Measurements from ENCODE around the gene PSMD8. TPM values are rescaled to one million over a fixed set of nuclear protein-coding genes. Genes with fewer than 3 reads are reported as not detected.
"Not testable (repeated sequence)": the region's sequence is repeated elsewhere in the genome, so short reads cannot be mapped to it uniquely, and the experiment has no call there.

Gene PSMD8
- total RNA-seq, 2 donors from 2014 or later: 189 to 203 TPM

- no peak overlapping the region for H3K27ac Mint-ChIP-seq
- peaks cover 5 to 13% of the 10 kb centered on the region in 2 donors for H3K36me3 Mint-ChIP-seq
- ATAC-seq (no peak), DNase-seq (ENCODE audit: low spot score in 2 of 2) (no peak)
- no peaks in the 10 kb centered on the region for H3K9me3 Mint-ChIP-seq
These were observed 18.4 kb downstream of the PSMD8 start for GRCh38 chr19:38392707-38393308.

GRCh38 chr19:38394488-38394887, 20.1 kb downstream of the PSMD8 start:
- DNase-seq (ENCODE audit: low spot score in 2 of 2) (peak in 1 of 2 donors; percentile 77), ATAC-seq (peak; percentile 45 to 85)
- H3K36me3 Mint-ChIP-seq: peaks cover 5 to 13% of the 10 kb centered on the region in 2 donors
- peak overlapping the region; percentile 61 to 64 for H3K27ac Mint-ChIP-seq
- no peaks in the 10 kb centered on the region for H3K9me3 Mint-ChIP-seq

GRCh38 chr19:38395381-38396114, 21.2 kb downstream of the PSMD8 start:
- peak; percentile 42 to 60 for DNase-seq (ENCODE audit: low spot score in 2 of 2)
- Mint-ChIP-seq H3K27ac (no peak overlapping the region), H3K36me3 (peaks cover 5 to 13% of the 10 kb centered on the region in 2 donors), H3K9me3 (no peaks in the 10 kb centered on the region)
- peak; percentile 71 to 78 for ATAC-seq

GRCh38 chr19:38399081-38399480, 24.7 kb downstream of the PSMD8 start:
- peaks cover 5 to 13% of the 10 kb centered on the region in 2 donors for H3K36me3 Mint-ChIP-seq
- ATAC-seq (no peak), DNase-seq (ENCODE audit: low spot score in 2 of 2) (no peak)
- no peak overlapping the region for H3K27ac Mint-ChIP-seq
- H3K9me3 Mint-ChIP-seq: no peaks in the 10 kb centered on the region

- Mint-ChIP-seq H3K9me3 (no peaks in the 10 kb centered on the region), H3K27ac (no peak overlapping the region), H3K36me3 (peaks cover 5 to 13% of the 10 kb centered on the region in 2 donors)
- ATAC-seq: no peak
- no peak for DNase-seq (ENCODE audit: low spot score in 2 of 2)
These were observed 25.2 kb downstream of the PSMD8 start for GRCh38 chr19:38399537-38399936.

- H3K27ac Mint-ChIP-seq: no peak overlapping the region
- no peak for DNase-seq (ENCODE audit: low spot score in 2 of 2)
- ATAC-seq: no peak
- no peaks in the 10 kb centered on the region for H3K9me3 Mint-ChIP-seq
- H3K36me3 Mint-ChIP-seq: peaks cover 5 to 12% of the 10 kb centered on the region in 2 donors
These were observed 26.0 kb downstream of the PSMD8 start for GRCh38 chr19:38400361-38400760.

- Mint-ChIP-seq H3K36me3 (peaks cover 5 to 14% of the 10 kb centered on the region in 2 donors), H3K9me3 (no peaks in the 10 kb centered on the region), H3K27ac (no peak overlapping the region)
- DNase-seq (ENCODE audit: low spot score in 2 of 2): no peak
- ATAC-seq: no peak
These were observed 26.8 kb downstream of the PSMD8 start for GRCh38 chr19:38401148-38401547.

- ATAC-seq (no peak), DNase-seq (ENCODE audit: low spot score in 2 of 2) (no peak)
- no peaks in the 10 kb centered on the region for H3K9me3 Mint-ChIP-seq
- peaks cover 0 to 6% of the 10 kb centered on the region in 2 donors for H3K36me3 Mint-ChIP-seq
- peak overlapping the region; percentile 44 to 90 for H3K27ac Mint-ChIP-seq
These were observed 28.2 kb downstream of the PSMD8 start for GRCh38 chr19:38402623-38402966.

GRCh38 chr19:38402967-38403674, 28.8 kb downstream of the PSMD8 start, which contains the start of gene FAM98C:
FAM98C (plus strand) TSS chr19:38403093; CDS start chr19:38403154, 61 bp downstream.
- Mint-ChIP-seq H3K9me3 (no peaks in the 10 kb centered on the region), H3K36me3 (peaks cover 0 to 6% of the 10 kb centered on the region in 2 donors), H3K27ac (peak within 1 kb of the TSS; percentile 90 to 96)
- DNase-seq (ENCODE audit: low spot score in 2 of 2) (peak; percentile 99), ATAC-seq (peak; percentile 97 to 98)

- no peak for ATAC-seq
- Mint-ChIP-seq H3K27ac (peak overlapping the region; percentile 60 to 90), H3K36me3 (peaks cover 0 to 6% of the 10 kb centered on the region in 2 donors), H3K9me3 (no peaks in the 10 kb centered on the region)
- no peak for DNase-seq (ENCODE audit: low spot score in 2 of 2)
These were observed 30.5 kb downstream of the PSMD8 start for GRCh38 chr19:38404858-38405257.

GRCh38 chr19:38405276-38405675, 30.9 kb downstream of the PSMD8 start:
- ATAC-seq: no peak
- H3K36me3 Mint-ChIP-seq: peaks cover 0 to 6% of the 10 kb centered on the region in 2 donors
- no peaks in the 10 kb centered on the region for H3K9me3 Mint-ChIP-seq
- DNase-seq (ENCODE audit: low spot score in 2 of 2): no peak
- H3K27ac Mint-ChIP-seq: peak overlapping the region in 1 of 2 donors; percentile 9

GRCh38 chr19:38409631-38410133, 35.3 kb downstream of the PSMD8 start:
- no peaks in the 10 kb centered on the region for H3K9me3 Mint-ChIP-seq
- peaks cover 0 to 6% of the 10 kb centered on the region in 2 donors for H3K36me3 Mint-ChIP-seq
- DNase-seq (ENCODE audit: low spot score in 2 of 2): no peak
- peak overlapping the region in 1 of 2 donors; percentile 64 for H3K27ac Mint-ChIP-seq
- no peak for ATAC-seq

- not testable (repeated sequence) for H3K36me3 Mint-ChIP-seq; H3K9me3 Mint-ChIP-seq; ATAC-seq; DNase-seq (ENCODE audit: low spot score in 2 of 2)
- H3K27ac Mint-ChIP-seq: peak overlapping the region in 1 of 2 donors; percentile 64
These were observed 36.0 kb downstream of the PSMD8 start for GRCh38 chr19:38410407-38410806.

GRCh38 chr19:38411041-38411712, 36.8 kb downstream of the PSMD8 start:
- Mint-ChIP-seq H3K27ac (no peak overlapping the region), H3K9me3 (no peaks in the 10 kb centered on the region), H3K36me3 (no peaks in the 10 kb centered on the region)
- no peak for DNase-seq (ENCODE audit: low spot score in 2 of 2)
- no peak for ATAC-seq

GRCh38 chr19:38411898-38412297, 37.5 kb downstream of the PSMD8 start:
- H3K27ac Mint-ChIP-seq; H3K36me3 Mint-ChIP-seq; H3K9me3 Mint-ChIP-seq; ATAC-seq; DNase-seq (ENCODE audit: low spot score in 2 of 2): not testable (repeated sequence)

- Mint-ChIP-seq H3K27ac (no peak overlapping the region), H3K36me3 (no peaks in the 10 kb centered on the region), H3K9me3 (no peaks in the 10 kb centered on the region)
- DNase-seq (ENCODE audit: low spot score in 2 of 2) (no peak), ATAC-seq (no peak)
These were observed 38.1 kb downstream of the PSMD8 start for GRCh38 chr19:38412491-38412890.

All from activated naive CD4-positive, alpha-beta T cell treated with anti-CD3 and anti-CD28 coated beads, Interleukin-2, amount 50 U/mL, for 72 hours (primary cell).